Ishikawa (cell line): Measurements from ENCODE around the gene CFAP54.

Source experiments
- EGR1 ChIP-seq: IDR thresholded peaks from 2 replicates; pipeline ENCODE4 v1.6.1; 2012
- EP300 ChIP-seq: IDR thresholded peaks from 2 replicates; pipeline ENCODE4 v1.6.1; 2012; ENCODE audit warnings: borderline replicate concordance

- TF ChIP-seq EP300 = no peak
- no peak for TF ChIP-seq EGR1
Observed at GRCh38 chr12:96698521-96698920, 209.1 kb downstream of the CFAP54 start.
